ENCODE measurements around the gene FRMD3.

- TF ChIP-seq, protein P1, sequence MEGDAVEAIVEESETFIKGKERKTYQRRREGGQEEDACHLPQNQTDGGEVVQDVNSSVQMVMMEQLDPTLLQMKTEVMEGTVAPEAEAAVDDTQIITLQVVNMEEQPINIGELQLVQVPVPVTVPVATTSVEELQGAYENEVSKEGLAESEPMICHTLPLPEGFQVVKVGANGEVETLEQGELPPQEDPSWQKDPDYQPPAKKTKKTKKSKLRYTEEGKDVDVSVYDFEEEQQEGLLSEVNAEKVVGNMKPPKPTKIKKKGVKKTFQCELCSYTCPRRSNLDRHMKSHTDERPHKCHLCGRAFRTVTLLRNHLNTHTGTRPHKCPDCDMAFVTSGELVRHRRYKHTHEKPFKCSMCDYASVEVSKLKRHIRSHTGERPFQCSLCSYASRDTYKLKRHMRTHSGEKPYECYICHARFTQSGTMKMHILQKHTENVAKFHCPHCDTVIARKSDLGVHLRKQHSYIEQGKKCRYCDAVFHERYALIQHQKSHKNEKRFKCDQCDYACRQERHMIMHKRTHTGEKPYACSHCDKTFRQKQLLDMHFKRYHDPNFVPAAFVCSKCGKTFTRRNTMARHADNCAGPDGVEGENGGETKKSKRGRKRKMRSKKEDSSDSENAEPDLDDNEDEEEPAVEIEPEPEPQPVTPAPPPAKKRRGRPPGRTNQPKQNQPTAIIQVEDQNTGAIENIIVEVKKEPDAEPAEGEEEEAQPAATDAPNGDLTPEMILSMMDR (conservative IDR thresholded peaks at IDR 0.05 in 1 of 2, IDR thresholded peaks at IDR 0.05 in 1 of 2; ENCODE audit: low read depth in 1 of 2, low read length in 2 of 2): no peak
- no peak for TF ChIP-seq EZH2 (IDR thresholded peaks at IDR 0.05; ENCODE audit: low read length, missing control alignments)
These were observed 1.9 kb downstream of the FRMD3 start for GRCh38 chr9:83536332-83536731.

All from fibroblast of lung (primary cell).